HUES64 (cell line): Measurements from ENCODE around the gene ASB5.

Experiments used
- H3K27ac ChIP-seq: 2 replicates; pipeline ENCODE4 v1.7.0; 2013; ENCODE audit warnings: low read depth, low read length, inconsistent platforms
- H3K27me3 ChIP-seq: 2 replicates; pipeline ENCODE4 v1.6.1; 2013; ENCODE audit warnings: mild to moderate bottlenecking, low read length; ENCODE audit not compliant: insufficient read depth
- H3K36me3 ChIP-seq: 2 replicates; pipeline ENCODE4 v1.6.1; 2013; ENCODE audit warnings: mild to moderate bottlenecking, low read length; ENCODE audit not compliant: insufficient read depth
- H3K4me1 ChIP-seq: 2 replicates; pipeline ENCODE4 v1.6.1; 2013; ENCODE audit warnings: mild to moderate bottlenecking, low read length, moderate library complexity; ENCODE audit not compliant: insufficient read depth
- H3K4me3 ChIP-seq: 2 replicates; pipeline ENCODE4 v1.5.1; 2013; ENCODE audit warnings: mild to moderate bottlenecking, low read length, moderate library complexity
- H3K9ac ChIP-seq: 2 replicates; pipeline ENCODE4 v1.6.1; 2013; ENCODE audit warnings: mild to moderate bottlenecking, low read depth, low read length
- H3K9me3 ChIP-seq: 2 replicates; pipeline ENCODE4 v1.6.1; 2013; ENCODE audit warnings: low read depth, low read length; ENCODE audit not compliant: insufficient read depth
- WGBS: fragments of 150-250, 120-280 bp; methylation state at CpG from one replicate; pipeline ENCODE4 v1.1.7; 2013; ENCODE audit warnings: missing lambda C conversion rate; 5-methylcytosine and 5-hydroxymethylcytosine counted together

The ASB5 gene

GRCh38 chr4:176193938-176194337 lies 75.1 kb downstream of the ASB5 start:
- no peak overlapping the region for H3K9ac ChIP-seq
- H3K4me1 ChIP-seq = peaks cover 10% of the 10 kb centered on the region
- H3K27me3 ChIP-seq = no peaks in the 10 kb centered on the region
- WGBS = 74% methylated on average over 3 of the region's 3 CpGs
- no peak overlapping the region for H3K27ac ChIP-seq
- no peak overlapping the region for H3K4me3 ChIP-seq
- H3K9me3 ChIP-seq = no peaks in the 10 kb centered on the region
- no peaks in the 10 kb centered on the region for H3K36me3 ChIP-seq

DNA sequence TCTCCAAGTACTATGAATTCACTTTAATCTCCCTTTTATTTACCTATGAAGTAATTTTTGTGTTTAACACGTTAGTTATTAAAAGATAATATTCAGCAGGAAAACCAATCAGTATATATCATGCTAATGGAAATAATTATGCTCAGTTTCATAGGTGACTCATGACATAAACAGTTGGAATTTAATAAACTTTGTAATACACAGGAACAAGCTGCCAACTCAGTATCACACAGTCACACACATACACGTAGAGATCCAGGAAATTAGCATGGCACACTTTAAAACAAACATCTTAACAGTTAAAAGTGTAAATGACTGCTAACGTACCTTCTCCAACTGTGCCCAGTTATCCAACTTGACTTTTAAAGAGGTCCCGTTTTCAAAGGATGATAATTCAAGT lies 75.9 kb downstream of the ASB5 start:
- no peaks in the 10 kb centered on the region for H3K27me3 ChIP-seq
- no peak overlapping the region for H3K27ac ChIP-seq
- no peaks in the 10 kb centered on the region for H3K36me3 ChIP-seq
- H3K9ac ChIP-seq = no peak overlapping the region
- H3K4me1 ChIP-seq = peaks cover 10% of the 10 kb centered on the region
- H3K9me3 ChIP-seq = no peaks in the 10 kb centered on the region
- H3K4me3 ChIP-seq = no peak overlapping the region
- 51% methylated on average over 2 of the region's 4 CpGs for WGBS

DNA sequence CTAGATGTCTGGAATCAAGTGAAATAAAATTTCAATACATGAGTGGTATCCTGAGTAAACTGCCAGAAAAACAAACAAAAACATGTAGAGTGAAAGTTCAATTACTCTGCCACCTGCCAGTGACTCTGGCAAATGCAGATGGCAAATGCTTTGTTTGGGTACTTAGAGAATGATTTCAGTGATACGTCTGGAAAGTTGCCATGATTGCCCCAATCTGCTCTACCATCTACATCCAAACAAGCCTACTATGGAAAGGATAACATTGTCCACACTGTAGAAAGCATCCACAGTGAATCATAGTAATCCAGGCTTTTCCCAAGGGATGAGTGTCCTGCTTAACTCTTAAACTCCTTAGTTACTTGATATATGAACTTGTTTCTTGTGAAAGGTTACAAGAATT lies 77.0 kb downstream of the ASB5 start:
- H3K27me3 ChIP-seq = no peaks in the 10 kb centered on the region
- 63% methylated on average over 1 of the region's 1 CpG for WGBS
- H3K9ac ChIP-seq = no peak overlapping the region

GRCh38 chr4:176189891-176190795 lies 78.9 kb downstream of the ASB5 start:
- Histone ChIP-seq H3K9ac (no peak overlapping the region), H3K27ac (no peak overlapping the region), H3K9me3 (no peaks in the 10 kb centered on the region), H3K27me3 (no peaks in the 10 kb centered on the region), H3K4me3 (no peak overlapping the region), H3K4me1 (peaks cover 34% of the 10 kb centered on the region), H3K36me3 (no peaks in the 10 kb centered on the region)
- 91% methylated on average over 10 of the region's 11 CpGs for WGBS

More for the DNA sequence above, 77.0 kb downstream of the ASB5 start:
- peaks cover 18% of the 10 kb centered on the region for H3K4me1 ChIP-seq
- no peak overlapping the region for H3K27ac ChIP-seq
- H3K9me3 ChIP-seq = no peaks in the 10 kb centered on the region
- H3K4me3 ChIP-seq = no peak overlapping the region
- no peaks in the 10 kb centered on the region for H3K36me3 ChIP-seq

- Histone ChIP-seq H3K4me1 (peaks cover 33% of the 10 kb centered on the region), H3K27ac (no peak overlapping the region), H3K36me3 (no peaks in the 10 kb centered on the region), H3K9me3 (no peaks in the 10 kb centered on the region), H3K27me3 (no peaks in the 10 kb centered on the region), H3K4me3 (no peak overlapping the region), H3K9ac (no peak overlapping the region)
Measured at GRCh38 chr4:176188654-176189053, 80.4 kb downstream of the ASB5 start.

GRCh38 chr4:176187624-176188023 lies 81.4 kb downstream of the ASB5 start:
- no peak overlapping the region for H3K9ac ChIP-seq
- no peak overlapping the region for H3K4me3 ChIP-seq
- peaks cover 28% of the 10 kb centered on the region for H3K4me1 ChIP-seq
- no peaks in the 10 kb centered on the region for H3K9me3 ChIP-seq
- no peaks in the 10 kb centered on the region for H3K36me3 ChIP-seq
- H3K27me3 ChIP-seq = no peaks in the 10 kb centered on the region
- H3K27ac ChIP-seq = no peak overlapping the region; the same call in 1 of the 2 replicates
- 87% methylated on average over 2 of the region's 2 CpGs for WGBS

DNA sequence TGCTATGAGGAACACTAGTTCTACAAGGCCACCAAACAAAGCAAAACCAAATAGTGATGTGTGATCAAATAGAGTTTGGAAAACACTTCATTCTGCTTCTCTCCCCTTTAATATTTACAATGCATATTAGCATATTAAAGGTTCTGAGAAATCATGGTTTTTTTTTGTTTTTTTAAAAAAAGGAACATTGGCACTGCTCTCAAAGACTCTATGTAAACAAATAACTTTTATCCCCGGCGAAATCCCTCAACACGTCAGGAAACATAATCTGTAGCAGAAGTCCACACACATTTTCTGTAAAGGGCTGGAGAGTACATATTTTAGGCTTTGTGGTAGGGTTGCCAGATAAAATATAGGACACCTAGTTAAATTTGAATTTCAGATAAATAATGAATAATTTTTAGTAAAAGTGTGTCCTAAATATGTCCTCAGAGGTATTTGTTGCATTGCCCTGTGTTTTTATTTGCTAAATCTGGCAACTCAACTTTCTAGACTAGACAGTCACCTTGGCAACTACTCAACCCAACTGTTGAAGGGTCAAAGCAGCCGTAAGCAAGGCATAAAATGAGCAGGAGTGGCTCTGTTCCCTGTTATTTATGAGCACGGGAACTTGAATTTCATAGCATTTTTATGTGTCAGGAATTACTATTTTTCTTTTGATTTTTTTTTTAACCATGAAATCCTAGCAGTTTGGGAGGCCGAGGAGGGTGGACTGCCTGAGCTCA lies 82.2 kb downstream of the ASB5 start:
- no peaks in the 10 kb centered on the region for H3K36me3 ChIP-seq
- WGBS = 96% methylated on average over 6 of the region's 6 CpGs
- peak overlapping the region; percentile 54 for H3K27ac ChIP-seq
- no peak overlapping the region for H3K4me3 ChIP-seq
- H3K9ac ChIP-seq = no peak overlapping the region
- H3K27me3 ChIP-seq = no peaks in the 10 kb centered on the region
- no peaks in the 10 kb centered on the region for H3K9me3 ChIP-seq
- peaks cover 28% of the 10 kb centered on the region for H3K4me1 ChIP-seq

- Histone ChIP-seq H3K27ac (peak overlapping the region; percentile 54), H3K9ac (no peak overlapping the region), H3K9me3 (no peaks in the 10 kb centered on the region), H3K36me3 (no peaks in the 10 kb centered on the region), H3K4me3 (no peak overlapping the region), H3K27me3 (no peaks in the 10 kb centered on the region), H3K4me1 (peaks cover 28% of the 10 kb centered on the region)
- 42% methylated on average over 2 of the region's 2 CpGs for WGBS
Measured at GRCh38 chr4:176186067-176186466, 83.0 kb downstream of the ASB5 start.

GRCh38 chr4:176185051-176185450 lies 84.0 kb downstream of the ASB5 start:
- H3K27ac ChIP-seq = no peak overlapping the region
- WGBS = 90% methylated on average over 1 of the region's 1 CpG

More at GRCh38 chr4:176185051-176185450, 84.0 kb downstream of the ASB5 start:
- H3K4me1 ChIP-seq = peaks cover 24% of the 10 kb centered on the region
- H3K9ac ChIP-seq = no peak overlapping the region
- no peaks in the 10 kb centered on the region for H3K9me3 ChIP-seq
- no peaks in the 10 kb centered on the region for H3K36me3 ChIP-seq
- H3K4me3 ChIP-seq = no peak overlapping the region
- H3K27me3 ChIP-seq = no peaks in the 10 kb centered on the region
